ENCODE results near the gene ERC1. TPM values are rescaled to one million over a fixed set of nuclear protein-coding genes. Genes with fewer than 3 reads are reported as not detected.

The ERC1 gene
- total and polyA plus RNA-seq, 7 donors: 5.4 to 97.8 (median 34.6) TPM

DNA sequence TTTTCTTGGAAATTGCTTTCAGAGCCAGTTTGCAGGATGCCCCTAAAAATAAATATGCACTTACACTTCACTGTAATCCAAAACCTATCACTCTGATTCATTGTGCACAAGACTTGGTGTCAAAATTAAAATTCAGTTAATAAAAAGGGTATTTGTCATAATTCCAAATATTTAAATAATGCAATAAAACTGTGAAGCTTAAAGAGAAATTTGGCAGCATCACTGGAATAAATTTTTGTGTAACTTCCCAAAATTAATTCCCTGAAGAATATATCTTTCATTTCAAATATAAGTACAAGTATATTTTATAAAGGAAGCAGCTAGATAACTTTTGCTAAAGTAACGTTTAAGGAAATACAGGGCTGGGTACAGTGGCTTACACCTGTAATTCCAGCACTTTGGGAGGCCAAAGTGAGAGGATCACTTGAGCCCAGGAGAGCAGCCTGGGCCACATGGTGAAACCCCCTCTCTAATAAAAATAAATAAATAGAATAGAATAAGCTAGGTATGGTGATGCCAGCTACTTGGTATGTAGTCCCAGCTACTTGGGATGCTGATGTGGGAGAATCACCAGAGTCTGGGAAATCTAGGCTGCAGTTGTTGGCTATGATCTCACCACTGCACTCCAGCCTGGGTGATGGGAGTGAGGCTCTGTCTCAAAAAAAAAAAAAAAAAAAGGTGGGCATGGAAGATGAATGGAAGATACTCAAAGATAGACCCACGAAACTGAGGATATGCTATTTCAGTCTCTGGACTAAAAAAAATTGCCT lies 369.6 kb downstream of the ERC1 start:
- WGBS, 2 donors: 87 to 97% methylated on average over 2 of the region's 2 CpGs

GRCh38 chr12:1362143-1362662 lies 371.2 kb downstream of the ERC1 start:
- H3K27me3 ChIP-seq: no peaks in the 10 kb centered on the region
- TF ChIP-seq POLR2AphosphoS5 (IDR thresholded peaks at IDR 0.05): no peak
- H3K4me1 ChIP-seq: peaks cover 0 to 30% (median 18%) of the 10 kb centered on the region in 4 donors
- no peak for DNase-seq
- H3K27ac ChIP-seq: peak overlapping the region in 1 of 4 donors; percentile 39
- H3K9me3 ChIP-seq: no peaks in the 10 kb centered on the region
- no peaks in the 10 kb centered on the region for H3K36me3 ChIP-seq
- 90 to 94% methylated on average over 6 of the region's 6 CpGs for WGBS, 2 donors
- no peak overlapping the region for H3K4me3 ChIP-seq
- intact Hi-C loops (cut with DNase I): no loop called here

More for the DNA sequence above, 369.6 kb downstream of the ERC1 start:
- no peak for DNase-seq
- H3K9me3 ChIP-seq: no peaks in the 10 kb centered on the region
- H3K4me1 ChIP-seq: peaks cover 0 to 45% (median 31%) of the 10 kb centered on the region in 4 donors
- H3K27me3 ChIP-seq: no peaks in the 10 kb centered on the region
- H3K36me3 ChIP-seq: no peaks in the 10 kb centered on the region
- no peak overlapping the region for H3K4me3 ChIP-seq
- no peak overlapping the region for H3K27ac ChIP-seq
- intact Hi-C loops (cut with DNase I): no loop called here
- TF ChIP-seq POLR2AphosphoS5 (IDR thresholded peaks at IDR 0.05) (no peak), EP300 (IDR thresholded peaks at IDR 0.05) (no peak), POLR2A (IDR thresholded peaks at IDR 0.05) (no peak)
- TF ChIP-seq, protein P1, sequence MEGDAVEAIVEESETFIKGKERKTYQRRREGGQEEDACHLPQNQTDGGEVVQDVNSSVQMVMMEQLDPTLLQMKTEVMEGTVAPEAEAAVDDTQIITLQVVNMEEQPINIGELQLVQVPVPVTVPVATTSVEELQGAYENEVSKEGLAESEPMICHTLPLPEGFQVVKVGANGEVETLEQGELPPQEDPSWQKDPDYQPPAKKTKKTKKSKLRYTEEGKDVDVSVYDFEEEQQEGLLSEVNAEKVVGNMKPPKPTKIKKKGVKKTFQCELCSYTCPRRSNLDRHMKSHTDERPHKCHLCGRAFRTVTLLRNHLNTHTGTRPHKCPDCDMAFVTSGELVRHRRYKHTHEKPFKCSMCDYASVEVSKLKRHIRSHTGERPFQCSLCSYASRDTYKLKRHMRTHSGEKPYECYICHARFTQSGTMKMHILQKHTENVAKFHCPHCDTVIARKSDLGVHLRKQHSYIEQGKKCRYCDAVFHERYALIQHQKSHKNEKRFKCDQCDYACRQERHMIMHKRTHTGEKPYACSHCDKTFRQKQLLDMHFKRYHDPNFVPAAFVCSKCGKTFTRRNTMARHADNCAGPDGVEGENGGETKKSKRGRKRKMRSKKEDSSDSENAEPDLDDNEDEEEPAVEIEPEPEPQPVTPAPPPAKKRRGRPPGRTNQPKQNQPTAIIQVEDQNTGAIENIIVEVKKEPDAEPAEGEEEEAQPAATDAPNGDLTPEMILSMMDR (IDR thresholded peaks at IDR 0.05): no peak

- H3K36me3 ChIP-seq: no peaks in the 10 kb centered on the region
- no peak overlapping the region for H3K4me3 ChIP-seq
- TF ChIP-seq POLR2A (IDR thresholded peaks at IDR 0.05): no peak
- TF ChIP-seq POLR2AphosphoS5 (IDR thresholded peaks at IDR 0.05): no peak
- TF ChIP-seq EP300 (IDR thresholded peaks at IDR 0.05): no peak
- TF ChIP-seq, protein P1 (IDR thresholded peaks at IDR 0.05): no peak
- no peaks in the 10 kb centered on the region for H3K9me3 ChIP-seq
- no peak for DNase-seq
- H3K4me1 ChIP-seq: peaks cover 0 to 14% (median 8%) of the 10 kb centered on the region in 4 donors
- intact Hi-C loops (cut with DNase I): no loop called here
- 95 to 96% methylated on average over 1 of the region's 1 CpG for WGBS, 2 donors
- no peak overlapping the region for H3K27ac ChIP-seq
- no peaks in the 10 kb centered on the region for H3K27me3 ChIP-seq
Observed at GRCh38 chr12:1365703-1366102, 374.7 kb downstream of the ERC1 start.

- no peak overlapping the region for H3K4me3 ChIP-seq
- no peaks in the 10 kb centered on the region for H3K9me3 ChIP-seq
- no peak for TF ChIP-seq POLR2AphosphoS5 (IDR thresholded peaks at IDR 0.05)
- TF ChIP-seq POLR2A (IDR thresholded peaks at IDR 0.05): no peak
- TF ChIP-seq EP300 (IDR thresholded peaks at IDR 0.05): no peak
- TF ChIP-seq, protein P1 (IDR thresholded peaks at IDR 0.05): no peak
- H3K27me3 ChIP-seq: no peaks in the 10 kb centered on the region
- intact Hi-C loops (cut with DNase I): no loop called here
- no peak for DNase-seq
- WGBS, 2 donors: 94 to 95% methylated on average over 10 of the region's 10 CpGs
- peaks cover 0 to 1% (median under 1%) of the 10 kb centered on the region in 4 donors for H3K4me1 ChIP-seq
- H3K27ac ChIP-seq: no peak overlapping the region
- H3K36me3 ChIP-seq: peaks cover 0 to 11% (median 0%) of the 10 kb centered on the region in 4 donors
Observed at GRCh38 chr12:1367331-1368291, 376.6 kb downstream of the ERC1 start.
